Neuronal stem cell (in vitro differentiated cells): ENCODE results near the gene PLAAT5.

Experiments used
- DNase-seq: peaks from one replicate; pipeline ENCODE4 v3.0.0-alpha.2; 2013; ENCODE audit warnings: low spot score
- H2AFZ ChIP-seq: one replicate; pipeline ENCODE4 v1.6.1; 2013; ENCODE audit warnings: mild to moderate bottlenecking, low read length, inconsistent platforms
- H2AK5ac ChIP-seq: 2 replicates; pipeline ENCODE4 v1.6.1; 2013; ENCODE audit warnings: low read depth, mild to moderate bottlenecking, inconsistent platforms, low read length, moderate library complexity, mixed read lengths
- H2BK120ac ChIP-seq: 2 replicates; pipeline ENCODE4 v1.6.1; 2013; ENCODE audit warnings: low read depth, mild to moderate bottlenecking, inconsistent platforms, low read length, moderate library complexity, mixed read lengths
- H2BK12ac ChIP-seq: one replicate; pipeline ENCODE4 v1.6.1; 2013; ENCODE audit warnings: low read length, inconsistent platforms
- H2BK15ac ChIP-seq: 2 replicates; pipeline ENCODE4 v1.6.1; 2013; ENCODE audit warnings: mild to moderate bottlenecking, low read length, inconsistent platforms, mixed read lengths
- H2BK5ac ChIP-seq: one replicate; pipeline ENCODE4 v1.6.1; 2013; ENCODE audit warnings: inconsistent platforms, mild to moderate bottlenecking, low read length, moderate library complexity
- H3K14ac ChIP-seq: one replicate; pipeline ENCODE4 v1.6.1; 2013; ENCODE audit warnings: low read length, inconsistent platforms
- H3K18ac ChIP-seq: 2 replicates; pipeline ENCODE4 v1.6.1; 2013; ENCODE audit warnings: low read length, inconsistent platforms
- H3K23ac ChIP-seq: 2 replicates; pipeline ENCODE4 v1.6.1; 2013; ENCODE audit warnings: low read depth, mild to moderate bottlenecking, mixed read lengths, low read length, inconsistent platforms; ENCODE audit not compliant: poor library complexity
- H3K27ac ChIP-seq: replicated peaks from 3 replicates; pipeline ENCODE4 v1.5.1; 2013; ENCODE audit warnings: low read length, inconsistent platforms
- H3K27me3 ChIP-seq, 3 experiments: 2 replicates each; pipeline ENCODE4 v1.6.1; 2013; ENCODE audit warnings: low read length in 3 of 3, mild to moderate bottlenecking in 2 of 3, inconsistent platforms in 1 of 3, low read depth in 1 of 3, mixed read lengths in 1 of 3, moderate library complexity in 1 of 3; ENCODE audit not compliant: control insufficient read depth in 3 of 3, insufficient read depth in 3 of 3
- H3K36me3 ChIP-seq, 2 donors: replicated peaks in 1 of 2; 2 replicates each; pipeline ENCODE4 v1.6.1; 2013; ENCODE audit warnings: low read length in 2 of 2; ENCODE audit not compliant: control insufficient read depth in 2 of 2, insufficient read depth in 2 of 2
- H3K4ac ChIP-seq: 2 replicates; pipeline ENCODE4 v1.6.1; 2013; ENCODE audit warnings: inconsistent platforms, mild to moderate bottlenecking, low read length, moderate library complexity
- H3K4me1 ChIP-seq, 2 donors: 1 replicate in 1 of 2; 2 replicates in 1 of 2; pipeline ENCODE4 v1.6.1; 2013; ENCODE audit warnings: low read length in 2 of 2, low read depth in 1 of 2; ENCODE audit not compliant: control insufficient read depth in 2 of 2, insufficient read depth in 1 of 2
- H3K4me2 ChIP-seq: one replicate; pipeline ENCODE4 v1.6.1; 2013; ENCODE audit warnings: mild to moderate bottlenecking, low read length, inconsistent platforms; ENCODE audit not compliant: insufficient read depth, poor library complexity, severe bottlenecking
- H3K4me3 ChIP-seq, 2 donors: 2 replicates each; pipeline ENCODE4 v1.5.1; 2013; ENCODE audit warnings: low read length in 2 of 2, mild to moderate bottlenecking in 2 of 2, inconsistent platforms in 1 of 2, moderate library complexity in 1 of 2
- H3K79me1 ChIP-seq: one replicate; pipeline ENCODE4 v1.6.1; 2013; ENCODE audit warnings: low read depth, mild to moderate bottlenecking, inconsistent platforms, low read length, moderate library complexity
- H3K9ac ChIP-seq: one replicate; pipeline ENCODE4 v1.6.1; 2013; ENCODE audit warnings: mild to moderate bottlenecking, low read depth, low read length, inconsistent platforms; ENCODE audit not compliant: poor library complexity
- H3K9me3 ChIP-seq, 2 donors: replicated peaks in 1 of 2; 2 replicates each; pipeline versions ENCODE3 to v1.6.1; 2013; ENCODE audit warnings: low read length in 2 of 2, mild to moderate bottlenecking in 2 of 2, inconsistent platforms in 1 of 2, low read depth in 1 of 2, mixed read lengths in 1 of 2, moderate library complexity in 1 of 2; ENCODE audit not compliant: control insufficient read depth in 2 of 2, insufficient read depth in 1 of 2
- H4K8ac ChIP-seq: one replicate; pipeline ENCODE4 v1.6.1; 2013; ENCODE audit warnings: low read depth, mild to moderate bottlenecking, inconsistent platforms, low read length, moderate library complexity
- H4K91ac ChIP-seq: one replicate; pipeline ENCODE4 v1.6.1; 2013; ENCODE audit warnings: low read length, low read depth, mild to moderate bottlenecking, inconsistent platforms; ENCODE audit not compliant: poor library complexity
- WGBS, 2 donors: extraction: QIAGEN DNeasy Blood & Tissue Kit; methylation state at CpG; one replicate each; pipeline ENCODE4 v1.1.7; 2013; ENCODE audit warnings: missing lambda C conversion rate in 2 of 2, mixed read lengths in 1 of 2; ENCODE audit not compliant: insufficient read length in 2 of 2, insufficient replicate concordance in 1 of 2; ENCODE audit errors: extremely low coverage in 2 of 2; 5-methylcytosine and 5-hydroxymethylcytosine counted together

The PLAAT5 gene

GRCh38 chr11:63535734-63536133 lies 44.8 kb upstream of the PLAAT5 start:
- Histone ChIP-seq H2BK120ac (no peak overlapping the region), H3K9me3 (no peaks in the 10 kb centered on the region), H3K9ac (no peak overlapping the region), H3K79me1 (no peaks in the 10 kb centered on the region), H4K8ac (no peak overlapping the region), H4K91ac (no peak overlapping the region), H2AFZ (no peak overlapping the region), H3K27ac (no peak overlapping the region), H2AK5ac (peak overlapping the region; percentile 58), H3K36me3 (no peaks in the 10 kb centered on the region), H3K4me3 (no peak overlapping the region), H3K4ac (no peak overlapping the region), H3K4me2 (no peak overlapping the region), H2BK15ac (no peak overlapping the region), H2BK5ac (no peak overlapping the region), H3K18ac (no peak overlapping the region), H3K4me1 (peaks cover 0 to 9% of the 10 kb centered on the region in 2 donors), H2BK12ac (no peak overlapping the region), H3K23ac (no peak overlapping the region), H3K27me3 (peaks cover 0 to 13% (median 0%) of the 10 kb centered on the region in 3 experiments), H3K14ac (no peak overlapping the region)
- no peak for DNase-seq
- WGBS, 2 donors = no CpG with 5 or more reads among the region's 1 CpG

- no peak overlapping the region for H2BK120ac ChIP-seq
- H4K91ac ChIP-seq = no peak overlapping the region
- H3K18ac ChIP-seq = no peak overlapping the region
- no peak overlapping the region for H2BK15ac ChIP-seq
- H3K9me3 ChIP-seq = no peaks in the 10 kb centered on the region
- H3K9ac ChIP-seq = no peak overlapping the region
- WGBS, 2 donors = no CpG with 5 or more reads among the region's 5 CpGs
- H2AFZ ChIP-seq = no peak overlapping the region
- H3K4me1 ChIP-seq = peaks cover 0 to 11% of the 10 kb centered on the region in 2 donors
- H4K8ac ChIP-seq = no peak overlapping the region
- peaks cover 0 to 13% (median 0%) of the 10 kb centered on the region in 3 experiments for H3K27me3 ChIP-seq
- H3K36me3 ChIP-seq = no peaks in the 10 kb centered on the region
- H3K4me2 ChIP-seq = no peak overlapping the region
- H3K79me1 ChIP-seq = no peaks in the 10 kb centered on the region
- no peak overlapping the region for H2BK5ac ChIP-seq
- no peak for DNase-seq
- H2BK12ac ChIP-seq = no peak overlapping the region
- H3K27ac ChIP-seq = no peak overlapping the region
- no peak overlapping the region for H3K4ac ChIP-seq
- H3K4me3 ChIP-seq = no peak overlapping the region
- H3K23ac ChIP-seq = no peak overlapping the region
- no peak overlapping the region for H3K14ac ChIP-seq
- H2AK5ac ChIP-seq = no peak overlapping the region
These were observed 44.0 kb upstream of the PLAAT5 start for GRCh38 chr11:63534895-63535461.

DNA sequence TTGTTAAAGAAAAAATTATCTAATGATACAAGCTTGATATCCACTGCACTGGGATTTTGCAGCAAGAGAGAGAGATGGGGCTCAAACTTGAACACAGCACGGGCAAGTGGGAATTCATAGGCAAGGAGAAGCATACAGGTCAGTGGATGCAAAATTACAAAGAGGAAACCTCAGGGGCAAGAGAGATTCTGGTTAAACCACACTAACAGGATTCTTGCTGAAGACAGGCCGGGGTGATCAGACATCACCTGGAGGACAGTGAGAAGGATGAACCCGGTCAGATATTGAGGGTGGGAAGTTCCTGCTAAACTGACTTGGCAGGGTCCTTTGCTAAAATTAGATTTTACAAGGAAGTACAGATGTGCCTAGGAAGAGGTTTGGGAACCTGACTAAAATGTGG lies 43.1 kb upstream of the PLAAT5 start:
- no CpG with 5 or more reads among the region's 3 CpGs for WGBS, 2 donors
- no peak for DNase-seq
- no peaks in the 10 kb centered on the region for H3K36me3 ChIP-seq
- H3K14ac ChIP-seq = no peak overlapping the region
- no peaks in the 10 kb centered on the region for H3K9me3 ChIP-seq
- no peak overlapping the region for H2BK12ac ChIP-seq
- H3K4me1 ChIP-seq = peaks cover 0 to 12% of the 10 kb centered on the region in 2 donors
- no peak overlapping the region for H2BK120ac ChIP-seq
- H3K27ac ChIP-seq = no peak overlapping the region
- no peak overlapping the region for H3K4me3 ChIP-seq
- H4K8ac ChIP-seq = no peak overlapping the region
- no peak overlapping the region for H3K4me2 ChIP-seq
- H2BK5ac ChIP-seq = no peak overlapping the region
- no peak overlapping the region for H2AFZ ChIP-seq
- no peak overlapping the region for H3K23ac ChIP-seq
- H2AK5ac ChIP-seq = no peak overlapping the region
- no peak overlapping the region for H3K18ac ChIP-seq
- peaks cover 0 to 18% (median 0%) of the 10 kb centered on the region in 3 experiments for H3K27me3 ChIP-seq
- H3K4ac ChIP-seq = no peak overlapping the region
- no peaks in the 10 kb centered on the region for H3K79me1 ChIP-seq
- H2BK15ac ChIP-seq = no peak overlapping the region
- H4K91ac ChIP-seq = no peak overlapping the region
- no peak overlapping the region for H3K9ac ChIP-seq

- H3K23ac ChIP-seq = no peak overlapping the region
- H2AFZ ChIP-seq = no peak overlapping the region
- H3K27me3 ChIP-seq = peaks cover 0 to 21% (median 0%) of the 10 kb centered on the region in 3 experiments
- H4K8ac ChIP-seq = no peak overlapping the region
- no peak overlapping the region for H2BK120ac ChIP-seq
- H4K91ac ChIP-seq = no peak overlapping the region
- H3K9me3 ChIP-seq = no peaks in the 10 kb centered on the region
- H2BK5ac ChIP-seq = no peak overlapping the region
- no peak overlapping the region for H3K27ac ChIP-seq
- no peak overlapping the region for H2BK15ac ChIP-seq
- H3K4ac ChIP-seq = no peak overlapping the region
- H2AK5ac ChIP-seq = no peak overlapping the region
- H3K4me3 ChIP-seq = no peak overlapping the region
- H3K9ac ChIP-seq = no peak overlapping the region
- H3K18ac ChIP-seq = no peak overlapping the region
- no peak overlapping the region for H3K14ac ChIP-seq
- H3K36me3 ChIP-seq = no peaks in the 10 kb centered on the region
- no peak for DNase-seq
- H2BK12ac ChIP-seq = no peak overlapping the region
- H3K4me2 ChIP-seq = no peak overlapping the region
- no CpG with 5 or more reads among the region's 4 CpGs for WGBS, 2 donors
- peaks cover 0 to 15% of the 10 kb centered on the region in 2 donors for H3K4me1 ChIP-seq
- H3K79me1 ChIP-seq = no peaks in the 10 kb centered on the region
These were observed 42.0 kb upstream of the PLAAT5 start for GRCh38 chr11:63532799-63533475.
